Muscle layer of colon (tissue), 2 donors: Measurements from ENCODE around the gene CLIC5.

Experiments
- H3K27ac ChIP-seq: one replicate; pipeline ENCODE4 v1.7.0; 2013; ENCODE audit warnings: low read depth, mild to moderate bottlenecking, low read length, moderate library complexity
- H3K27me3 ChIP-seq, 2 donors: one replicate each; pipeline ENCODE4 v1.7.0; 2013; ENCODE audit warnings: low read length in 2 of 2, mild to moderate bottlenecking in 2 of 2; ENCODE audit not compliant: insufficient read depth in 2 of 2, control insufficient read depth in 1 of 2
- H3K36me3 ChIP-seq: one replicate; pipeline ENCODE4 v1.7.0; 2013; ENCODE audit warnings: mild to moderate bottlenecking, low read length; ENCODE audit not compliant: insufficient read depth
- H3K4me1 ChIP-seq: one replicate; pipeline ENCODE4 v1.7.0; 2013; ENCODE audit warnings: mild to moderate bottlenecking, low read length; ENCODE audit not compliant: insufficient read depth
- H3K4me3 ChIP-seq, 2 donors: one replicate each; pipeline ENCODE4 v1.7.0; 2013; ENCODE audit warnings: low read length in 2 of 2, low read depth in 1 of 2, mild to moderate bottlenecking in 1 of 2, moderate library complexity in 1 of 2
- H3K9ac ChIP-seq: one replicate; pipeline ENCODE4 v1.7.0; 2013; ENCODE audit warnings: low read length
- H3K9me3 ChIP-seq: one replicate; pipeline ENCODE4 v1.7.0; 2013; ENCODE audit warnings: mild to moderate bottlenecking, low read length
- donor health status: abdominal sarcoma.
- donor health status: Adenocarcinoma of cecum.

Gene CLIC5

DNA sequence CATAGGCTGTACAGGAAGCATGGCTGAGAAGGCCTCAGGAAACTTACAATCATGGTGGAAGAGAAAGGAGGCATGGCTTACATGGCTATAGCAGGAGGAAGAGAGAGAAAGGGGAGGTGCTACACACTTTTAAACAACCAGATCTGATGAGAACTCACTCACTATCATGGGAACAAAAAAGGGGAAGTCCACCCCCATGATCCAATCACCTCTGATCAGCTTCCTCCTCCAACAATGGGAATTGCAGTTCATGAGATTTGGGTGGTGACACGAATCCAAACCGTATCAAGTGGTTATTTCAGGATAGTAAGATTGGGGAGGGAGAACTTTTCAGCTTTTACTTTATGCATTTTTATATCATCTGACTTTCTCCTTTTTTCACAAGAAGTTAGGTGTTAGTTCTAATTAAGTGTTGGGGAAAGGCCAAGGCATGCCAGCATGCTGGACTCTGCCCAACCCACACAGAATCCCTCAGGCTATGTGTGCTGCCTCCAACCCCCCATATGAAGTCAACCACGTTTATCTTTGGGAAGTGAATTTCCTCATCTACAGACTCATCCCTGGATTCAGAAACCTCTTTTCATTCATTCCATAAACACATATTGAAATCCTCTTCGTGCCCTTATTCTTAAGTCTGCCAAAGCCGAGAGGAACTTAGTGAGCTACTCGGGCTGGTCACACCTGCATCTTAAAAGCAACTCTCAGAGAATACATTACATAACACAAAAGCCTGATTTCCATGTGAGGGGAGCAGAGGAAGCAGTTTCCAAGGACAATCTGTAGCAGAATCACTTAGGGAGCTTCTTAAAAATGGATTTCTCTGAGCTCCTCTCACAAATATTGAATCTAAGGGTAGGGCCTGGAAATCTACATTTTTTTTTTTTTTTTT, 16.7 kb upstream of the CLIC5 start:
- Histone ChIP-seq H3K9me3 (no peaks in the 10 kb centered on the region), H3K4me3 (no peak overlapping the region), H3K9ac (no peak overlapping the region), H3K4me1 (no peaks in the 10 kb centered on the region), H3K27ac (no peak overlapping the region), H3K27me3 (no peaks in the 10 kb centered on the region), H3K36me3 (no peaks in the 10 kb centered on the region)

DNA sequence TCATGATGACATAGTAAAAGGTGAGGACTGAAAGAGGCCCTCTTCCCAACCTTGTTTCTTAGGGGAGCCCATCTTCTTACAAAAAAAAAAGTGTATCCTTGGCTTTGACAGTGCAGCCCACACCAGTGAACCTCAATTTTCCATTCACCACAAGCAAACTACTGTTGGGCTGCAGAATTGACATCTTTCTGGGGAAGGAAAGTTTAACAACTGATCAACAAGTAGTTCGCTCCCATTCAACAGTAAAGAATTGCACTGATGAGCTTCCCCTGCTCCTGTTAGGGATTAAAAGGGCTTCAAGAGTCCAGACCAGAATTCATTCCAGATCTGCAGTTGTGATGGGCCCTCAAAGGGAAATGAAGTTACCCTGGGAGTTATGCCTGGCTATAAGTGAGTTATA, 13.9 kb upstream of the CLIC5 start:
- Histone ChIP-seq H3K27me3 (no peaks in the 10 kb centered on the region), H3K27ac (no peak overlapping the region), H3K4me1 (no peaks in the 10 kb centered on the region), H3K9me3 (no peaks in the 10 kb centered on the region), H3K9ac (no peak overlapping the region), H3K4me3 (no peak overlapping the region), H3K36me3 (no peaks in the 10 kb centered on the region)

DNA sequence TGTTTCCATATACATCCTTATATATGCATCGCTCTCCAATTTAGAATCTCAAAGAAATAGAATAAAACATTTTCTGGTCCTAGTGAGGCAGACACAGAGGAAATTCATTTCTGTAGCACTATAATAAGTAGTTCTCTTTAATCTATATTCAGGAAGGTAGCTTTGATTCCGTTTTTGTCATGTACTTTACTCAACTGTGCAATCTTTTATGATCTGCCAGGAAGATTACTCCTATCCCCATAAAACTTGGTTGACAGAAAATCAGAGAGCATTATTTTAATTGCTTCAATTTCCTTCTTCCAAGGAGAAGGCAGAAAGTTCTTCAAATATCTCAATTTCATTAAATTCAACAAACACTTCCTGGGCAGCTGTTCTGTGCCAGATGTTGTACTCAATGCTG, 10.6 kb upstream of the CLIC5 start:
- Histone ChIP-seq H3K9ac (no peak overlapping the region), H3K27ac (no peak overlapping the region), H3K4me3 (no peak overlapping the region), H3K27me3 (no peaks in the 10 kb centered on the region), H3K36me3 (no peaks in the 10 kb centered on the region), H3K9me3 (no peaks in the 10 kb centered on the region), H3K4me1 (no peaks in the 10 kb centered on the region)

DNA sequence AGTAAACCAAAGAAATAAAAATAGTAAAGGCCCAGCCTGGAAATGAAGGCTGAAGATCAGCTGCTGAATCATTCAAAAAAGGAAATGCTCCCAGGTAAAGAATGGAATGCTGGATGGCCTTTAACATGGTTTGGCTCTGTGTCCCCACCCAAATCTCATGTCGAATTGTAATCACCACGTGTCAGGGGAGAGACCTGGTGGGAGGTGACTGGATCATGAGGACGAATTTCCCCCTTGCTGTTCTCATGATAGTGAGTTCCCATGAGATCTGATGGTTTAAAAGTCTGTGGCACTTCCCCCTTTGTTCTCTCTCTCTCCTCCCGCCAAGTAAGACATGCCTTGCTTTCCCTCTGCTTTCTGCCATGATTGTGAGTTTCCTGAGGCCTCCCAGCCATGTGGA, 9.9 kb upstream of the CLIC5 start:
- H3K4me1 ChIP-seq, result no peaks in the 10 kb centered on the region
- H3K4me3 ChIP-seq, result no peak overlapping the region
- H3K9ac ChIP-seq, result no peak overlapping the region
- no peaks in the 10 kb centered on the region for H3K27me3 ChIP-seq
- H3K9me3 ChIP-seq, result no peaks in the 10 kb centered on the region
- no peak overlapping the region for H3K27ac ChIP-seq
- no peaks in the 10 kb centered on the region for H3K36me3 ChIP-seq

DNA sequence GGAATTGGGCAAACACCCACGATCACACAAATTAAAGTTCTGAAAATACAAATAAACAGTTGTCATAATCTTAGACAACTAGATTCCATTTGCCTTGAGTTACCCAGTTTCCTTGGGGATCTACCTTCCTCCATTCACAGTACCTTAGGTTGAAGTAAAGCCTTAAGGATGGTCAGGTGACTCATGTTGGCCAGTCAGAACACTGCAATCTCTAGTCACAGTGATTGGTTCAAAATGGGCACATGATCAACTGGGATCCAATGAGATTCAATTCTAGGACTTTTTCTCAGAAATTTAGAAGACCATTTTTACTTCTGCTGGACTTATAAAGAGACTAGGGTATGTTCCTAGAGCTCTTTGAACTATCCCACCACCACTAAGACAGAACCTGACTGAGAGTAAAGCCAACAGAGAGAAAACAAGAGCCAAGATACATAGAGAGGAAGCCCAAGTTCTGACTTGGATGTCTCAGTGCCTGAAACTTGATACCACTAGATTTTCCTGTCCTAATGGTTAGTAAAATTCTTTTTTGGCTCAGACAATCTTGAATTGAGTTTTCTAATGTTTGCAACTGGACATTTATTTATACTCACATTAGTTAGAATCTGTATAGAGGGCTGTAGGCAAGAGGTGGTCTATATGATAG, 8.6 kb upstream of the CLIC5 start:
- Histone ChIP-seq H3K4me1 (no peaks in the 10 kb centered on the region), H3K4me3 (no peak overlapping the region), H3K27ac (no peak overlapping the region), H3K27me3 (no peaks in the 10 kb centered on the region), H3K9me3 (no peaks in the 10 kb centered on the region), H3K36me3 (no peaks in the 10 kb centered on the region), H3K9ac (no peak overlapping the region)

DNA sequence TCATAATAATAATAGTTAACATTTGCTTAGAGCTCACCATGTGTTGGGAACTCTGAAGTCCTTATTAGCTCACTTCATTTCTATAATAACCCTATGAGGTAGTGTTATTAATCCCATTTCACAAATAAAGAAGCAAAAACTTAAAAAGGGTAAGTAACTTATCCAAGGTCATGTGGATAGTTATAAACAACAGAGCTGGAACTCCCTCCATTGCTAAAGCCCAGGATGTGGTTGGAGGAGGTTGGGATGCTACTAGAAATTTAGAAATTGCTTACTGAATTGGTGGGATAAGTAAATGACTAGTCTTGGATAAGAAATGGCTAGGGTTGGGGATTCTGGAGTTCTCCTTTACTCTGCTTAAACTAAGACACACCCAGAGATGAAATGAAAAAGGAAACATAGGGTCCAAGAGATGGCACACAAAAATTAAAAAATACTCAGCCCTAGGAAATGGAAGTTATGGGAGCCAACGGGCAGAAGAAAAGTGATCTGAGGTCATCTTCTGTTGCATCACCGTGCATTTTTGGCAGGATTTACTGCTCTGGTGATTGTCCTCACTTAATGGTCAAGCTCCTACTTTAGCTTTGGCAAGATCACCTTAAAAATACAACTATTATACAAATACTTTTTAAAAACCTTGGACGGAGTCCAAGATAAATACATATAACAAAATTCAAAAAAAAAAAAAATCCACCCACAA, 7.7 kb upstream of the CLIC5 start:
- no peaks in the 10 kb centered on the region for H3K4me1 ChIP-seq
- H3K4me3 ChIP-seq, result no peak overlapping the region
- H3K9me3 ChIP-seq, result no peaks in the 10 kb centered on the region
- no peak overlapping the region for H3K27ac ChIP-seq
- no peaks in the 10 kb centered on the region for H3K27me3 ChIP-seq
- H3K36me3 ChIP-seq, result no peaks in the 10 kb centered on the region
- H3K9ac ChIP-seq, result no peak overlapping the region

DNA sequence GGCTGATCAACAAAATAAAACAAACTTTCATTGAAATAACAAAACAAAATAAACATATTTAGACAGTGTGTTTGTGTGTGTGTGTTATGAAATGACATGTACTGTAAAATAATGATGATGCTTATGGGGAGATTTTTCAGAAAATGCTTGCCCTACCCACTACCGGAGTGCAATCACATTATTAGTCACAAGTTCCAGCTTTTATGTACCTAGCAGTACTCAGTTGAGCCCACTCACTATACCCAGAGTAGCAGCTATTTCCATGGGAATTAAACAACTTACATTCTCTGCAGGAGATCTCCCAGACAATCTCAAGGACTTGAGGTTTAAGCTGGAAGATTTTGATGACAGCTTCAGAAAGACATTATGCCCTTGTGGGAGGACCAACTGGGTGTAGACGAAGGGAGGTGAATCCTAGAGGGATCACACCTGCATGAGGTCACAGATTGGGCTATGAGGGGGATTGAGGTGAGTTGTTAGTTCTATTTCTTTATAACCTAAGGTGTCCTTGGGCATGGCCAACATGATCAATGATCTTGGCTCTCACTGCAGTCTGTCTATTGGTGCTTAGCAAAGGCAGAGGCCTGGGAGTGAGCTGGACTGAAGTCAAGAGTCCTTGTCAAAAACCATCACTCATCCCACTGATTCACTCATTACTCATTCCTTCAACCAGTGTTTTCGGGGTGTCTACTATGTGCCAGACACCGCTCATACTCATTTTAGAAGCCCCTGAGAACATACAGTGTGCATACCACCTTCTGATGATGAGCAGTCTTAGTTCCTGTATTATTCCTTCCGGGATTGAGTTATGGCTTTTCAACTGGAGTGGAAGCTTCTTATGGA, 6.7 kb upstream of the CLIC5 start:
- Histone ChIP-seq H3K9me3 (no peaks in the 10 kb centered on the region), H3K27me3 (peaks cover 0 to 5% of the 10 kb centered on the region in 2 donors), H3K4me3 (no peak overlapping the region), H3K36me3 (no peaks in the 10 kb centered on the region), H3K9ac (no peak overlapping the region), H3K4me1 (no peaks in the 10 kb centered on the region), H3K27ac (no peak overlapping the region)

DNA sequence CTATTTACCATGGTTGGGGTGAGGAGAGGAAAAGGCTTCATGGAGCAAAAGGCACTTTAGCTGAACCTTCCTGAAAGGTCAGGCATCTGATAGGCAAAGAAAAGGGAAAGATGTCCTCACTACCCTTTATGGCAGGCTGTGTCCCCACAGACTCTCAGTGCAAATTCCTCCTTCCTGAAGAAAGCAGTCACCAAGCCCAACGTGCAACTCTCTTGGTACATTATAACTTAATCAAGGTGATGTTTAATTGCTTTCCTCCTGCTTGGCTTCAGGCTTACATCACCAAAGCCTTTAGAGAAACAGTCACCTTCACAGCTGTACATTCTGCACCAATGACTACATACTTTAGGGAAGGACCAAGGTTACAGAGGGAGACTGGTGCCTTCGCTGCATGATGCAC, 2.1 kb upstream of the CLIC5 start:
- no peaks in the 10 kb centered on the region for H3K4me1 ChIP-seq
- no peak overlapping the region for H3K27ac ChIP-seq
- no peak overlapping the region for H3K9ac ChIP-seq
- H3K36me3 ChIP-seq, result no peaks in the 10 kb centered on the region
- H3K27me3 ChIP-seq, result peaks cover 11 to 22% of the 10 kb centered on the region in 2 donors
- H3K4me3 ChIP-seq, result no peak overlapping the region
- H3K9me3 ChIP-seq, result no peaks in the 10 kb centered on the region

DNA sequence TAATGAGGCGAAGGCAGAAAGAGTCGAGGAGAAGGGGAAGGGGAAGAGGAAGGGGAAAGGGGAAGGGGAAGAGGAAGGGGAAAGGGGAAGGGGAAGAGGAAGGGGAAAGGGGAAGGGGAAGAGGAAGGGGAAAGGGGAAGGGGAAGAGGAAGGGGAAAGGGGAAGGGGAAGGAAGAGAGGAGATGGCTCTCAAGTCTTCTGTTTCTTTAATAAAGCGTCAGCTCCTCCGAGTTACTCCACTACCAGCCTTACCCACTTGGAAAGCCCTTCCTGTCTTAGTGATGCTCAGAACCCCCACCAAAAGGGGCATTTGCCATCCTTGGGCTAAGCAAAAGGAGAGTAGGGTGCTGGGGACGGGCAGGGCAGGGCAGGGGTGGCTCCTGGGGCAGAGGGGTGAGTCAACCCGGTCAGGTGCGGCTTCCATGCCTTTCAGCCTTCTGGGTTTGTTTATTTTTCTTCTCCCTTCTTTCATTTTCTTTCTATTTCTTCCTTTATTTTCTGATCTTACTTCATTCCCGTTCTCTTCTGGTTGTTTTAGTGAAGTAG, 476 bp upstream of the CLIC5 start:
- no peaks in the 10 kb centered on the region for H3K36me3 ChIP-seq
- no peak overlapping the region for H3K9ac ChIP-seq
- H3K4me1 ChIP-seq, result no peaks in the 10 kb centered on the region
- no peak overlapping the region for H3K27ac ChIP-seq
- H3K4me3 ChIP-seq, result peak overlapping the region in 1 of 2 donors; percentile 50
- no peaks in the 10 kb centered on the region for H3K9me3 ChIP-seq
- H3K27me3 ChIP-seq, result peaks cover 11 to 22% of the 10 kb centered on the region in 2 donors

DNA sequence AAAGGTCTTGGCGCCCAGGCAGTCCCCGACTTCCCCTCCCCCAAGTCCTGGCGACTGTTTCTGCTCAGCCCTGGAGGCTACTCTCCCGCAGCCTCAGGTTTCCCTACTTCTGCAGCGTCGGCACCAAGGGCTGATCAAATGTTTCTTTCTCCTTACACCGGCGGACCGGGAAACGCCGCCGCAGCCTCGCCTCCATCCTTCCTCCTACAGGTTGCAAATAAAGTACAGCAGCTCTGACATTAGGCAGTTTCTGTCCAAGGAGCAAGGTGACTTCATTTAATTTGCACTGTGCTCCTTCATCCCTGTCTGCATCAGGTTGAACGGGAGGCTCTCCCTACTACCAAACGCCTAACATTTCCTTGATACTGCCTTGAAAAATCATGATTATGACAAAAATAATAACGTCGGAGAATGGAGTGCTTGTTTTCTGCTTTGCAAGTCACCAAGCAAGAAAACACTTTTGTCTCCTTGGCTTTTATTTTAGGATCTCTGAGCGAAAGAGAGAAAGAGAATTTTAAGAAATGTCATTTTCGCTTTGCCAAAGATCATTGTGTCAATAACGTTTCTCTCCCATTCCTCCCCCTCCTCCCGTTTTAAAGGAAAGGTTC, 1.0 kb downstream of the CLIC5 start:
- Histone ChIP-seq H3K36me3 (no peaks in the 10 kb centered on the region), H3K4me1 (no peaks in the 10 kb centered on the region), H3K4me3 (peak overlapping the region; percentile 50), H3K27ac (no peak overlapping the region), H3K9ac (no peak overlapping the region), H3K27me3 (peaks cover 11 to 22% of the 10 kb centered on the region in 2 donors), H3K9me3 (no peaks in the 10 kb centered on the region)
